K562 (cell line): ENCODE results near the gene SAP30BP. TPM values are rescaled to one million over a fixed set of nuclear protein-coding genes. Genes with fewer than 3 reads are reported as not detected.

ENCODE experiments used
- ATAC-seq: fragments of 200-7000 bp; cut with Tn5 transposase; 3 replicates; pipeline ENCODE4 v1.9.1; 2020; ENCODE audit warnings: moderate library complexity
- BruUV-seq: library from RNA; stranded (reverse); fragments of 400-500 nt; replicated peaks from 2 replicates; lab custom pipeline; 2021; lab: Mats Ljungman, UMichigan
- CTCF ChIA-PET: fragments of 300-600 bp; formaldehyde crosslinking; extraction: SDS; loops from one replicate; lab custom pipeline; 2021; ENCODE audit warnings: low intra/inter-chr PET ratio; lab: Yijun Ruan, JAX
- POLR2A ChIA-PET: fragments of 300-600, 350-650 bp; sonication (Branson Sonifier 250); formaldehyde crosslinking; extraction: SDS; loops from one replicate; lab custom pipeline; 2021; ENCODE audit warnings: antibody characterized with exemption, inconsistent platforms; lab: Yijun Ruan, JAX
- DNase-seq, 4 experiments: peaks; one replicate each; pipeline versions ENCODE4 v3.0.0 to v3.0.0-alpha.2; 2011 to 2018; ENCODE audit warnings: low spot score in 3 of 4, mixed read lengths in 3 of 4; ENCODE audit errors: extremely low read depth in 1 of 4
- FAIRE-seq: peaks from 2 replicates; lab custom pipeline; 2011; peaks lifted over from hg19 to GRCh38; lab: Jason Lieb, UNC
- H2AFZ ChIP-seq: 2 replicates; pipeline ENCODE4 v1.6.0; 2011; ENCODE audit warnings: low read depth, low read length, control low read depth, inconsistent platforms
- H3K27ac ChIP-seq: fragments of 200-600 bp; 3 replicates; pipeline ENCODE4 v1.8.0; 2011; ENCODE audit warnings: low read depth, mild to moderate bottlenecking, control low read depth, inconsistent platforms, low read length, moderate library complexity, mixed read lengths; ENCODE audit errors: extremely low read depth
- H3K27me3 ChIP-seq, 2 experiments: fragments of 300-600 bp in 1 of 2; 2 replicates in 1 of 2; 3 replicates in 1 of 2; pipeline versions ENCODE4 v1.6.0 to v1.8.0; 2011; ENCODE audit warnings: inconsistent platforms in 2 of 2, low read length in 2 of 2, mild to moderate bottlenecking in 1 of 2, mixed read lengths in 1 of 2, moderate library complexity in 1 of 2; ENCODE audit not compliant: control insufficient read depth in 2 of 2, insufficient read depth in 2 of 2
- H3K36me3 ChIP-seq: fragments of 300-600 bp; 3 replicates; pipeline ENCODE4 v1.8.0; 2011; ENCODE audit warnings: mild to moderate bottlenecking, low read length, inconsistent platforms; ENCODE audit not compliant: control insufficient read depth, insufficient read depth
- H3K4me1 ChIP-seq, 2 experiments: fragments of 200-600 bp in 1 of 2; replicated peaks in 1 of 2; 2 replicates in 1 of 2; 3 replicates in 1 of 2; pipeline versions ENCODE4 v1.5.1 to v1.8.0; 2011; ENCODE audit warnings: inconsistent platforms in 2 of 2, low read length in 2 of 2, mild to moderate bottlenecking in 1 of 2, mixed read lengths in 1 of 2, moderate library complexity in 1 of 2; ENCODE audit not compliant: control insufficient read depth in 2 of 2, insufficient read depth in 2 of 2
- H3K4me2 ChIP-seq: 2 replicates; pipeline ENCODE4 v1.6.1; 2011; ENCODE audit warnings: low read length, control low read depth, inconsistent platforms, mixed read lengths; ENCODE audit not compliant: insufficient read depth
- H3K4me3 ChIP-seq: fragments of 200-600 bp; sonication (generic), shearing (Covaris generic); 2 replicates; pipeline ENCODE4 v1.5.1; 2016; ENCODE audit warnings: control low read depth, inconsistent platforms
- H3K79me2 ChIP-seq: fragments of 200-600 bp; 3 replicates; pipeline ENCODE4 v1.8.0; 2011; ENCODE audit warnings: low read length, inconsistent platforms; ENCODE audit not compliant: control insufficient read depth, insufficient read depth
- H3K9ac ChIP-seq, 2 experiments: 2 replicates each; pipeline versions ENCODE4 v1.6.0 to v1.6.1; 2011; ENCODE audit warnings: low read depth in 2 of 2, low read length in 2 of 2, control low read depth in 1 of 2, inconsistent platforms in 1 of 2, mild to moderate bottlenecking in 1 of 2, mixed read lengths in 1 of 2; ENCODE audit not compliant: insufficient read depth in 1 of 2
- H3K9me1 ChIP-seq: one replicate; pipeline ENCODE4 v1.6.0; 2011; ENCODE audit warnings: inconsistent platforms, mild to moderate bottlenecking, low read length, moderate library complexity; ENCODE audit not compliant: control insufficient read depth, insufficient read depth
- H3K9me3 ChIP-seq: replicated peaks from 2 replicates; pipeline ENCODE4 v1.5.1; 2011; ENCODE audit warnings: low read depth, low read length, inconsistent platforms; ENCODE audit not compliant: control insufficient read depth, insufficient read depth
- H4K20me1 ChIP-seq: replicated peaks from 2 replicates; pipeline ENCODE4 v1.6.1; 2011; ENCODE audit warnings: low read length, inconsistent platforms, mixed read lengths; ENCODE audit not compliant: control insufficient read depth, insufficient read depth
- ASH1L ChIP-seq: fragments of 450-650 bp; IDR thresholded peaks from 2 replicates; pipeline ENCODE4 v1.6.1; 2018; ENCODE audit warnings: borderline replicate concordance, mild to moderate bottlenecking, low read depth; ENCODE audit not compliant: partially characterized antibody
- HMG20A ChIP-seq: fragments of 450-650 bp; formaldehyde crosslinking; conservative IDR thresholded peaks from 2 replicates; pipeline ENCODE4 v1.4.0; 2020; ENCODE audit warnings: mild to moderate bottlenecking, mixed read lengths
- KLF16 ChIP-seq: IDR thresholded peaks from 2 replicates; pipeline ENCODE4 v1.6.1; 2016; ENCODE audit warnings: antibody characterized with exemption
- RBFOX2 ChIP-seq: fragments of 200-400 bp; formaldehyde crosslinking; IDR thresholded peaks from 2 replicates; pipeline ENCODE4 v1.6.1; 2017; ENCODE audit warnings: low read depth, mild to moderate bottlenecking, low read length, moderate library complexity
- TRIM24 ChIP-seq, 2 experiments: fragments of 450-650 bp; IDR thresholded peaks; 2 replicates each; pipeline ENCODE4 v1.6.1; 2016
- ZNF282 ChIP-seq: sonication (generic); formaldehyde crosslinking; IDR thresholded peaks from 2 replicates; pipeline ENCODE4 v1.8.1; 2023; ENCODE audit warnings: missing genetic modification reagents
- WGBS: fragments of 100-300 bp; shearing (Covaris generic); methylation state at CpG from one replicate; pipeline ENCODE4 v1.1.6; 2016; ENCODE audit warnings: low coverage, mixed read lengths; ENCODE audit not compliant: insufficient coverage; ENCODE audit errors: missing lambda C conversion rate; 5-methylcytosine and 5-hydroxymethylcytosine counted together
- in situ Hi-C: fragments of 300-500 bp; cut with MboI; formaldehyde crosslinking; loops from 4 replicates; pipeline ENCODE4 v1.15.0; 2018; ENCODE audit warnings: inconsistent platforms, mixed read lengths
- intact Hi-C: fragments of 100-400 bp; cut with micrococcal nuclease; formaldehyde crosslinking; loops from 2 replicates; pipeline ENCODE4 v1.14.2; 2022
- polyA plus RNA-seq, 8 experiments: library from polyadenylated mRNA; depleted of rRNA in 4 of 8; stranded (reverse) in 5 of 8; unstranded in 3 of 8; fragments of >200 nt; fragmentation: Nextera tagmentation in 2 of 8; fragmentation: Illumina TruSeq in 1 of 8; extraction: Ambion mirVana in 2 of 8; extraction: Trizol in 1 of 8; gene quantifications; 2 replicates each; pipeline versions ENCODE4 v1.2.1 to v1.2.3, GENCODE V29; 2011 to 2014; ENCODE audit warnings: inconsistent platforms in 1 of 8, missing spikeins in 1 of 8
- total RNA-seq, 7 experiments: library from RNA; depleted of rRNA in 6 of 7; stranded (reverse); fragments of >200 nt in 6 of 7; fragmentation: Illumina TruSeq in 2 of 7; extraction: Trizol in 2 of 7; gene quantifications; 2 replicates each; pipeline versions ENCODE4 v1.2.1 to v1.2.3, GENCODE V29; 2011 to 2021; ENCODE audit warnings: low replicate concordance in 1 of 7

SAP30BP gene
- total and polyA plus RNA-seq, 9 of the 15 experiments (the other 6 are each of a cell fraction or from before 2014, with no cell fraction given) = 45.3 to 154 (median 71.7) TPM

GRCh38 chr17:75685499-75685898, 18.4 kb downstream of the SAP30BP start (continued):
- no peak for TF ChIP-seq HMG20A (CRISPR knock-in tag)
- TF ChIP-seq ASH1L = no peak

DNA sequence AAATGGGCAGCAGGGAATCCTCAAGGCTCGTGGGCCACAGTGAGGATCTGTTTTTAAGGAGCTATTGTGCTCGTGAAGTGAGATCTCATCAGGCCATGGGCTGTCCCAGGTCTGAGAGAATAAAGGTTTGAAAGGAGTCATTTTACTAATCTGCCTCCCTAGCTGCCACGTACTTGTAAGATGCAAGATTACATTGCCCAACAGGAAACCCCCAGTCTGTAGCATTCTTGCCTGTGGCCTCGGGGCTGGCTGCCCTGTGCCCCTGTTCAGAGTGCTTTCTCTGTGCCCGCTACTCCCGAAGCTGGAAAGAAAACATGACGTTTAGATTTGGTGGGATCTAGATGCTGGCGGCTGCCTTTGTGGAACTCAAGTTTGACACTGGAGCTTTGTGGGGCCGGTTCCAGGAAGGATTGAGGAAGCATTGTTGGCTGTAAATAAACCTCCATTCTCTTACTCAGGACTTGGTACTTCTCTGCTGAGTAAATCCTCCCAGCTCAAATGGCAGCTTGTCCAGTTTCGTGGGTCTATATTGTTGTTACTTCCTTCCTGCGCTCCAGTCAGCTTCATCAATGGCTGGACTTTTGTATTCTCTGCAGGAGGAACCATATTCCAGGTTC, 21.2 kb downstream of the SAP30BP start:
- FAIRE-seq = no peak
- Histone ChIP-seq H3K9me3 (no peaks in the 10 kb centered on the region), H3K9ac (0 out of 4 replicates have a peak overlapping the region, but pooled peaks of 1 of the 2 experiments have one; percentile 13), H3K27me3 (no peaks in the 10 kb centered on the region), H3K4me1 (peaks cover 0 to 14% of the 10 kb centered on the region in 2 experiments; a peak in 2 of 5 replicates), H3K4me2 (no peak overlapping the region), H3K79me2 (peaks cover 41% of the 10 kb centered on the region), H2AFZ (no peak overlapping the region), H4K20me1 (peaks cover 12% of the 10 kb centered on the region; the same call in 1 of the 2 replicates), H3K36me3 (peaks cover 61% of the 10 kb centered on the region), H3K4me3 (no peak overlapping the region), H3K27ac (no peak overlapping the region), H3K9me1 (peaks cover 10% of the 10 kb centered on the region)
- CTCF ChIA-PET = no interaction called here
- WGBS = 83% methylated on average over 11 of the region's 11 CpGs
- POLR2A ChIA-PET = interaction anchor here (0.6 to 1.4 kb wide), 5 partner anchors 10 to 23 kb away, joined by 3 to 4 read pairs (median 3); no protein-coding TSS in a partner anchor
- in situ Hi-C loops = no loop called here
- TF ChIP-seq ZNF282 (CRISPR knock-in tag) (no peak), TRIM24 (IDR thresholded peaks at IDR 0.05) (no peak), KLF16 (no peak), RBFOX2 (no peak)
- DNase-seq = no peak
- BruUV-seq = no TSS peak
- intact Hi-C loops = no loop called here
- ATAC-seq = no peak
